Endothelial cell of umbilical vein (primary cell): ENCODE results near the gene PPP1R26.
"Not testable (repeated sequence)": the region's sequence is repeated elsewhere in the genome, so short reads cannot be mapped to it uniquely, and the experiment has no call there.

Experiments used
- CTCF ChIP-seq, 2 donors: IDR thresholded peaks; 1 replicate in 1 of 2; 2 replicates in 1 of 2; pipeline ENCODE4 v1.5.1; 2011; ENCODE audit warnings: low read length in 2 of 2, mild to moderate bottlenecking in 2 of 2, moderate library complexity in 2 of 2, control low read depth in 1 of 2, inconsistent platforms in 1 of 2, low read depth in 1 of 2; ENCODE audit not compliant: insufficient read depth in 1 of 2; ENCODE audit errors: extremely low read depth in 1 of 2
- EZH2 ChIP-seq: IDR thresholded peaks from 2 replicates; pipeline ENCODE4 v1.6.1; 2012; ENCODE audit warnings: borderline replicate concordance, low read depth, mild to moderate bottlenecking, moderate library complexity, low read length, inconsistent platforms; ENCODE audit not compliant: severe bottlenecking
- GATA2 ChIP-seq: IDR thresholded peaks from 2 replicates; pipeline ENCODE4 v1.7.0; 2011; ENCODE audit warnings: low read depth, mild to moderate bottlenecking, moderate library complexity, mixed read lengths, low read length; ENCODE audit not compliant: insufficient read length, insufficient read depth
- JUN ChIP-seq: IDR thresholded peaks from 2 replicates; pipeline ENCODE4 v1.6.1; 2011; ENCODE audit warnings: borderline replicate concordance, low read depth; ENCODE audit not compliant: insufficient read length, insufficient read depth
- MAX ChIP-seq: IDR thresholded peaks from 2 replicates; pipeline ENCODE4 v1.6.1; 2011; ENCODE audit not compliant: insufficient read depth, insufficient read length
- MYC ChIP-seq: IDR thresholded peaks from one replicate; pipeline ENCODE4 v1.6.1; 2011; ENCODE audit warnings: mild to moderate bottlenecking, low read depth, low read length
- POLR2A ChIP-seq: IDR thresholded peaks from 2 replicates; pipeline ENCODE4 v1.6.1; 2012; ENCODE audit warnings: low read depth, mild to moderate bottlenecking, control low read depth, low read length
- POLR2AphosphoS5 ChIP-seq: IDR thresholded peaks from 2 replicates; pipeline ENCODE4 v1.6.1; 2012; ENCODE audit warnings: low read depth, mild to moderate bottlenecking, control low read depth, low read length, moderate library complexity; ENCODE audit not compliant: insufficient read depth

- not testable (repeated sequence) for TF ChIP-seq CTCF (IDR thresholded peaks at IDR 0.05; ENCODE audit: extremely low read depth in 1 of 2, insufficient read depth in 1 of 2, low read depth in 1 of 2, low read length in 2 of 2); POLR2A; EZH2; POLR2AphosphoS5; MAX; JUN; MYC; GATA2
Observed at GRCh38 chr9:135437696-135438095, 41.9 kb upstream of the PPP1R26 start.
